Nephron (organoid): ENCODE measurements around the gene CFAP298.

Experiments used
- H3K27ac Mint-ChIP-seq, 3 experiments: 2 replicates each; pipeline ENCODE4 v1.8.0; 2020; ENCODE audit warnings: mixed read lengths in 3 of 3, mild to moderate bottlenecking in 2 of 3, moderate library complexity in 1 of 3
- H3K27me3 Mint-ChIP-seq: 2 replicates; pipeline ENCODE4 v1.8.0; 2021; ENCODE audit warnings: low read depth, mild to moderate bottlenecking, moderate library complexity, mixed read lengths
- H3K36me3 Mint-ChIP-seq: 2 replicates; pipeline ENCODE4 v1.8.0; 2020; ENCODE audit warnings: low read depth, mixed read lengths
- H3K4me1 Mint-ChIP-seq: 2 replicates; pipeline ENCODE4 v1.8.0; 2020; ENCODE audit warnings: mixed read lengths
- H3K4me3 Mint-ChIP-seq, 3 experiments: 2 replicates each; pipeline ENCODE4 v1.8.0; 2020; ENCODE audit warnings: mild to moderate bottlenecking in 3 of 3, mixed read lengths in 3 of 3, moderate library complexity in 2 of 3
- H3K9me3 Mint-ChIP-seq: 2 replicates; pipeline ENCODE4 v1.8.0; 2020; ENCODE audit warnings: mixed read lengths
- CTCF ChIP-seq, 3 experiments: fragments of 200-600 bp; sonication (generic); IDR thresholded peaks; one replicate each; pipeline ENCODE4 v1.5.0; 2021; ENCODE audit warnings: antibody characterized with exemption in 3 of 3; ENCODE audit not compliant: unreplicated experiment in 3 of 3

Gene CFAP298

GRCh38 chr21:32559006-32559610 is 53.1 kb downstream of the CFAP298 start:
- TF ChIP-seq CTCF (IDR thresholded peaks at IDR 0.05; ENCODE audit: unreplicated experiment in 3 of 3): no peak
- Mint-ChIP-seq H3K36me3 (no peaks in the 10 kb centered on the region), H3K27me3 (no peaks in the 10 kb centered on the region), H3K4me3 (no peak overlapping the region), H3K27ac (no peak overlapping the region), H3K4me1 (no peaks in the 10 kb centered on the region), H3K9me3 (peaks cover 2% of the 10 kb centered on the region)

GRCh38 chr21:32558106-32558505 is 54.1 kb downstream of the CFAP298 start:
- TF ChIP-seq CTCF (IDR thresholded peaks at IDR 0.05; ENCODE audit: unreplicated experiment in 3 of 3): no peak
- Mint-ChIP-seq H3K4me3 (no peak overlapping the region), H3K27me3 (no peaks in the 10 kb centered on the region), H3K9me3 (peaks cover 2% of the 10 kb centered on the region), H3K4me1 (no peaks in the 10 kb centered on the region), H3K36me3 (no peaks in the 10 kb centered on the region), H3K27ac (no peak overlapping the region)

- no peaks in the 10 kb centered on the region for H3K9me3 Mint-ChIP-seq
- H3K27ac Mint-ChIP-seq: no peak overlapping the region
- TF ChIP-seq CTCF (IDR thresholded peaks at IDR 0.05; ENCODE audit: unreplicated experiment in 3 of 3): no peak
- H3K36me3 Mint-ChIP-seq: no peaks in the 10 kb centered on the region
- H3K4me1 Mint-ChIP-seq: no peaks in the 10 kb centered on the region
- H3K4me3 Mint-ChIP-seq: no peak overlapping the region
- no peaks in the 10 kb centered on the region for H3K27me3 Mint-ChIP-seq
These were observed 57.1 kb downstream of the CFAP298 start for GRCh38 chr21:32554832-32555638.

GRCh38 chr21:32549886-32550285 is 62.3 kb downstream of the CFAP298 start:
- Mint-ChIP-seq H3K9me3 (no peaks in the 10 kb centered on the region), H3K27ac (peak overlapping the region; percentile 33 to 86 (median 85)), H3K27me3 (no peaks in the 10 kb centered on the region), H3K4me1 (no peaks in the 10 kb centered on the region), H3K36me3 (no peaks in the 10 kb centered on the region), H3K4me3 (no peak overlapping the region)
- TF ChIP-seq CTCF (IDR thresholded peaks at IDR 0.05; ENCODE audit: unreplicated experiment in 3 of 3): no peak

- Mint-ChIP-seq H3K4me1 (no peaks in the 10 kb centered on the region), H3K9me3 (no peaks in the 10 kb centered on the region), H3K27ac (peak overlapping the region; percentile 33 to 86 (median 85)), H3K36me3 (no peaks in the 10 kb centered on the region), H3K27me3 (no peaks in the 10 kb centered on the region), H3K4me3 (no peak overlapping the region)
- no peak for TF ChIP-seq CTCF (IDR thresholded peaks at IDR 0.05; ENCODE audit: unreplicated experiment in 3 of 3)
These were observed 62.7 kb downstream of the CFAP298 start for GRCh38 chr21:32549440-32549839.
